HTERT RPE-1 (cell line): ENCODE measurements around the gene SPATA13.
"Not testable (repeated sequence)": the region's sequence is repeated elsewhere in the genome, so short reads cannot be mapped to it uniquely, and the experiment has no call there.

Source experiments
- in situ Hi-C: fragments of 300-500 bp; cut with MboI; formaldehyde crosslinking; loops from 4 replicates; pipeline ENCODE4 v1.14.3; 2020; ENCODE audit warnings: low sequenced_read_pairs

SPATA13 gene

DNA sequence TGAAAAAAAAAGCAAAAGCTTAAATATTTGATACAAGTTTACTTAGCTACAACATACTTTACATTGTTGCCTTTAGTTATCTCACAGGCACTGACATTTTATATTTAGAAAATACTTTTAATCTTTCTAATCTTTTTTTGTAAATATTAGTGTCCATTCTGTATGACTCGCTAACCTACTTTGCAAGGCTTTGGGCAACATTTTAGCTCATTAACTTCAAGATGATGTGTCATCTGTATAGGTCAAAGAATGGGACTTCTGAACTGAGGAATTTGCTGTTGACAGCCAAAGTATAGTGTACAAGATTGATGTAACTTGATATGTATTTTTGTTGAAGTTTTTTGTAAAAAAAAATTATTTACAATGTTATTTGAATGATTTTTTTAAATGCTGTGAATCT is 146.1 kb downstream of the SPATA13 start:
- in situ Hi-C loops = no loop called here

DNA sequence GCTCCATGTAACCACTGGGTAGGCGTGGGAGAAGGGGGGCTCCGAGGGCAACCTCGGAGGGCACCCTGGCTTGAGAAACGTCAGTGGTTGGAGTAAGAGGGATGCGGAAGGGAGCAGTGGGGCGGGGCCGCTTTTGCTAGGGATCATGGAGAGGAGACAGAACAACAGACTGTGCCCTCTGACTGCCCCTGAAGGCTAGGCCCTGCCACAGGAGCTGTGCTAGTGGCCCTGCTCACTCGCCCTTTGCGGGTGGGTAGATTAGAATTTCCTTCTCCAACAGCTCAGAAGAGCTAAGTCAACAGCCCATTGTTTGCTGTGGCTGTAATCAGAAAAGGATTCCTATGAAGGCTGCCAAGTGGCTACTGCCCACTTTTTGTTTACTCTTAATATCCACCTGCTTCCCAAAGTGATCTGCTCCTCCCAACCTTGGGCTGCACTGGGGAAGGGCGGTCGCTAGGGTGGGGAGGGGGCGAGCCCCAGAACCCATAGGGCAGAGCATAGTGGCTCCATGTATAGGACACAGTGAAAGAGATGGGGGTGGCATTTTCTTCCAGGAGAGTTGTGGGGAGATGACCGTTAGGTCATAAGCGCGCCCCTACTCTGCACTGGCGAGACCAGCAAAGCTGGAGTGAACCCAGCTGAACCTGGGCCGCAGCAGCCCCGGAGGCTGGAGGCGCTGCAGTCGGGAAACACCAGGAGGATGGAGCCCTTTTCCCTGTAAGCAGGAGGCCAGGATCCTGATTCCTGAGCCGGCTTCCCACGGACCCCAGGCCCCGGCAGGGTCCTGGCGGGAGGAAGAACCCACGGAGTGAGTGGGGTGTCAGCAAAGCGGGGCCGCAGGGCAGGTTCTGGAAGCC is 146.9 kb downstream of the SPATA13 start:
- in situ Hi-C loops = no loop called here

DNA sequence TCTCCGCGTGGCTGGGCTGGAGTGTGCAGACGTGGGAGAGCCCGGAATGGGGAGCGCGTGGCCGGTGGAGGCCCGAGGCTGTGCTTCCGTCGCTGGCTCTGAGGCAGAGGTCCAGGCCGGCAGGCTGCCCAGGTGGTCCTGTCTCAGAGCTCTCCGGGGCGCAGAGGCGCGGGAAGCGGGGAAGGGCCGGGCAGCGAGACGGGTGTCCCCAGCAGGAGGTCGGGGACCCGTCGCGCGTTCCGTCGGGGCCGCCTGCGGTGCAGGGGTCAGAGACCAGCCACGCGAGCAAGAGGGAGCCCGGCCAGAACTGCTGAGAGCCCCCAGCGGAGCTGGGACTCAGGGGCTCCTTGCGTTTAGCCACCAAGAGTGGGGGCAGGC is 147.5 kb downstream of the SPATA13 start:
- in situ Hi-C loops = no loop called here

DNA sequence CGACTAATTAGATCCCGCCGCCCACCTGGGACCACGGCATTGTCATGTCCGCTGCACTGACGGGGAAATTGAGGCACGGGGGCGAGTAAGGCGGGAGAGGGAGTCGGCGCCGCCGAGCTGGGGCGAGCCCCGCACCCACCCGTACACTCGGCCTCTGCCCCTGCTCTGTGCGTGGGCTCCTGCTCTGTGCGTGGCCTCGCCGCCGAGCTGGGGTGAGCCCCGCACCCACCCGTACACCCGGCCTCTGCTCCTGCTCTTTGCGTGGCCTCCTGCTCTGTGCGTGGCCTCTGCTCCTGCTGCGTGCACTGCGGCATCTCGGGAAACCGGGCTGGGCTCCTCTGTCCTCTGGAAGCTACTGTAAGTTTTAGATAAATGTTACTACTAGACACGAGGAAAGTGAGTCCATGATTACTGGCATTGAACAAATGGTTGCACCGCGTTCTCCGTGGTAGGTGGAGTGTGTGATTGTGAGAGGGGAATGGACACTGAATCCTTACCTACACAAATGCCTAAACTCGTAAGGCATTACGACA is 148.0 kb downstream of the SPATA13 start:
- in situ Hi-C loops = no loop called here

DNA sequence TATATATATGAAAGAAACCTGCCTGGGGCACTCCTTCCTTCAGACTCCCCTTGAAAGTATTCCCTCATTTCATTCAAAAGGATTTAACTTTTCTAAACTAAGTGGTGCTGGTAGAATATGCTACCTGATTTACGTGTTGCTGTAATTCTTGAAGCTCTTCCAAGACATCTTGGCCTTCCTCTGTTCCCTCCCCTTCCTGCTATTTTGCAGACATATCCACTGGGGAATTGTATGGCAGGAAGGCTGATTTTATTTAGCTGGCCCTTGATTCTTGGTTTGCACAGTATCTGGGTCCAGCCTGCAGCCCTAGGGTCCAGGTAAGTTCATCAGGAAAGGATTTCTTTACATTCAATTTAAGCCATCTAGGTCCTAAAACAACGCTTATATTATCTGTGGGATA is 148.8 kb downstream of the SPATA13 start, which contains the start of gene C1QTNF9:
TSS of gene C1QTNF9 (plus strand) at position 281 of the 400 bp plus-strand sequence. CDS start 6,424 bp downstream, outside the sequence.
- in situ Hi-C loops = not testable (repeated sequence)

DNA sequence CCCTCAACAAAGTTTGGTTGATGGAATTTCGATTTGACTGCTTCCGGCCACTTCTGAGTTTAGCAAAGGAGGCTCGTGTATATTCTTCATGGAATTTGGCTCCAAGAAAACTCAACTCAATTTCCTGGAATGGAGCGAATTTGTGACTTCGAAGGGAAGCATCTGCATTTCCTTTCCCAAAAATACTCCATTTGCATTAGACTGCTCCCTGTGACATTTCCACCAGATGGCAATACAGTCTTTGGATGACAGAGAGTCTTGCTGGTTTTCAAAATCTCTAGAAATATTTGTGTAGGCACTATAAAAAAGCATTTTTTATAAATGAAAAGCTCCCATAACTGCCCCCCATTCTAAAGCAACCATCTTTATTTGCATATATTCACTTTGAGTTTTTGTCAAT is 152.9 kb downstream of the SPATA13 start:
- in situ Hi-C loops = no loop called here

DNA sequence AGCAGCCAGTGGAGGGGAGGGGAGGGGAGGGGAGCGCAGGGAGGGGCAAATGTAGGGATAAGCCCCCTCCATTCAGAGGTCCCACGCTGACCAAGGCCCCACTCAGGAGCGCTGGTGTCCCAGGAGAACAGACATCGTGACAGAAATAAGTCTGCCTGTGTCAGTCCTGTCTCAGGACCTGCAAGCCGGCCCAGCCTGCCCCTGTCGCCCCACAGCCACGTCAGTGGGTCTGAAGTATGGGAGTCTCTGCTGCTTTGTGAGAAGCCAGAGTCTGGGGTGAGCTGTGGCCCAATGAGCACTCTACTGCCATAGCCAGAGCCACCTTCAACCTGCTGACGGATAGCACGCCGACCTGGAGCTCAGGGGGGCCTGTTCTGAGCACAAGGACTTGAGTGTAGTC is 157.3 kb downstream of the SPATA13 start:
- in situ Hi-C loops = not testable (repeated sequence)

DNA sequence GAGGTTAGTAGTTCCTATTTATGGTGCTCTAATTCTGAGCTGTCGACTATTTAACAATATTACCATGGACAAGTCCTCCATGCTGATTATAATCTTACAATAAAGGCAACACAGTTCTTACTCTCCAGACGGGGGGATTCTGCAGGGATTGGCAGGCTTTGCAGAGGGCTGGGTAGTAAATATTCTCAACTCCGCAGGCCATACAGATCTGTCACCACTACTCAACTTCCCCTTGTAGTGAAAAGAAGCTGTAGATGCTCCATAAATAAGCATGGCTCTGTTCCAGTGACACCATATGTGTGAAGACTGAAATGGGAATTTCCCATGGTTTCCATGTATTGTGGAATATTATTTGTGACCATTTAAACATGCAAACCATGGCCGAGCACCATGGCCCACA is 158.4 kb downstream of the SPATA13 start:
- in situ Hi-C loops = not testable (repeated sequence)

DNA sequence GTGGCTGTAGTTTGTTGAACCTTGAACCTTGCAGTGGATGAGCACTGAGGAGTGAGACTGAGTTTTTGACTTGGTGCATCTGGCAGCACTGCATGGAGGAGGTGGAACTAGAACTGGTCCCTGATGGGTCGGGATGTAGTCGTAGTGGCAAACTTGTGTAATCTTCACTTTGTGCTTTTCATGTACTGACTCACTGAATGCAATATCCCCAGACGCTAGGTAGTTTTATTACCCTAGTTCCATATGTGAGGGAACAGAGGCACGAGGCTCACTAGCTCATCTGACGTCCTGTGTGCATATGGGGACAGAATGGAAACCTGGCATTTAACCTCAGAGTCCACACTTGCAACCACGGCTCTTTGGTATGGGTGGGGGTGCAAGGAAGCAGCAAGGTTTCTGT is 159.1 kb downstream of the SPATA13 start:
- in situ Hi-C loops = not testable (repeated sequence)

DNA sequence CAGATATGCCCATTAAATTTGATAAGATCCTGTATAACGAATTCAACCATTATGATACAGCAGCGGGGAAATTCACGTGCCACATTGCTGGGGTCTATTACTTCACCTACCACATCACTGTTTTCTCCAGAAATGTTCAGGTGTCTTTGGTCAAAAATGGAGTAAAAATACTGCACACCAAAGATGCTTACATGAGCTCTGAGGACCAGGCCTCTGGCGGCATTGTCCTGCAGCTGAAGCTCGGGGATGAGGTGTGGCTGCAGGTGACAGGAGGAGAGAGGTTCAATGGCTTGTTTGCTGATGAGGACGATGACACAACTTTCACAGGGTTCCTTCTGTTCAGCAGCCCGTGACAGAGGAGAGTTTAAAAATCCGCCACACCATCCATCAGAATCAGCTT is 160.9 kb downstream of the SPATA13 start:
- in situ Hi-C loops = not testable (repeated sequence)

DNA sequence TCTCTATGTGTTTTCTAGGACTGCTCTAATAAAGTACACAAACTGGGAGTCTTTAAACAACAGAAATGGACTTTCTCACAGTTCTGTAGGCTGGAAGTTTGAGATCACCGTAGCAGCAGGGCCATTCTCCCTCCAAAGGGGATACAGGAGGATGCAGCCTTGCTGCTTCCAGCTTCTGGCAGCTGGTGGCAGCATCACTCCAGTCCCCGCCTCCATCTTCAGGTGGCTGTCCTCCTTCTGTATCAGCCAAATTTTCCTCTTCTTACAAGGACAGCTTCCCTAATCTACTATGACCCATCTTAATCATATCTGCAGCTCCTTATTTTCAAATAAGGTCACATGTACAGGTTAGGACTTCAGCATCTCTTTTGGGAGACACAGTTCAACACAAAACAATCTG is 161.9 kb downstream of the SPATA13 start:
- in situ Hi-C loops = not testable (repeated sequence)

DNA sequence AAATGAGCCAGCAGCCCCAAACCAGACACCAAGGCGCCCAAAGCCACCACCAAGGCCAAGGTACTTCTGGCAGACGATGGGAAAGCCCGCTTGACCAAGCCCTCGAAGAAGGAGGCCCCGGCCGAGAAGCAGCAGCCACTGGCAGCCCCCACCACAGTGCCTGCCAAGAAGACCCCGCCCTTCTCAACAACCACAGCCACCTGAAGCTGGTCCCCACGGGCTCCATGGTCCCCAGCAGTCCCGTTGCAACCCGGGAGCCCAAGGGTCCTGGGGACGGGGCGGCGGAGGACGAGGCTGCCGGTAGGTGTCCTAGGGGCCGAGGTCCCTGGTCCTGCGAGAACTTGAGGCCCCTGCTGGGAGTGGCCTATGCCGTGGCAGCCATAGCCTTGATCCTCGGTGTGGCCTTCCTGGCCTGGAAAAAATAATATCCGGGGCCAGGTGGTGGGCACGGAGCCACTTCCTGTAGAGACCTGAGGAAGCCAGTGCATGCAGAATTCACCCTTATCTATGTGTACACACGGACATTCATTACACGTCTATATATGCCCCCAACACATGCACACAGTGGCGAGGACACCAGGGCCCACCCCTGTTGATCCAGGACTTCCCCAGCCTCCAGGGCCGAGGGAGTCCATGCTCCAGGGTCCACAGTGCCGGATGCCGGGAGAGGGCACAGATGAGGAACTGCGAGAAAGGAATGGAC is 162.7 kb downstream of the SPATA13 start:
- in situ Hi-C loops = no loop called here

DNA sequence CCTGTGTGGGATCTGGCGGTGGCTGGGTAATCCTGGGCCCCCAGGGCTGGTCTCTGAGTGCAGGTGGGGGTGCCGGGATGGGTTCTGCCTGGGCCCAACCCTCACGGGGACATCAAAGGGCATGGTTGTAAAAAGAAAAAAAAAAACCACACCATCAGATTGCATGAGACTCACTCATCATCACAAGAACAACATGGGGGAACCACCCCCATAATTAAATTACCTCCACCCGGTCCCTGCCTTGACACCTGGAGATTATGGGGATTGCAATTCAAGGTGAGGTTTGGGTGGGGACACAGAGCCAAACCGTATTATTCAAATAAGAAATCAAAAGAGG is 163.2 kb downstream of the SPATA13 start:
- in situ Hi-C loops = no loop called here

DNA sequence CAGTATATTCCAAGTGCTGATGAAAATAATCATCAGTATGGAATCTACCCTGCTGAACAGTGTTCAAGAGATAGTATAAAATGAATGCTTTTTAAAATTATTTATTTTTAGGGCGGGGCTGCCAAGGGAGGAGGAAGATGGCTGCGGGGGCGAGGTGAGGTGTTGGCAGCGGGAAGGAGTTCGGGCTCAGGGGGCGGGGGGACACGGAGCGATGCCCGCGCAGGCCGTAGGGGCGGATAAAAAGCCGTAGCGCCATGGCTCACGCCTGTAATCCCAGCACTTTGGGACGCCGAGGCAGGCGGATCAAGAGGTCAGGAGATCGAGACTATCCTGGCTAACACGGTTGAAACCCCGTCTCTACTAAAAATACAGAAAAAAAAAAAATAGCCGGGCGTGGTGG is 167.1 kb downstream of the SPATA13 start:
- in situ Hi-C loops = not testable (repeated sequence)

DNA sequence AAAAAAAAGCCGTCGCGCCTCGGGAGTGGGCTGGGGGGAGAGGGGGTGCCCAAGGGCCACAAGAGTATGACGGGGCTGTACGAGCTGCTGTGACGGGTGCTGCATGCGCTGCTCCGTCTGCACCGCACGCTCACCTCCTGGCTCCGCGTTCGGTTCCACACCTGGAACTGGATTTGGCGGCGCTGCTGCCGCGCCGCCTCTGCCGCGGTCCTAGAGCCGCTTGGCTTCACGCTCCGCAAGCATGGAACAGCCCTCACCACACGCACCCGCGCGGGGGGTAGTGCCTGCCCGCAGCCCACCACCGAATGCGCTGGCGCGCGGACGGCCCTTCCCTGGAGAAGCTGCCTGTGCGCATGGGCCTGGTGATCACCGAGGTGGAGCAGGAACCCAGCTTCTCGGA is 167.6 kb downstream of the SPATA13 start:
- in situ Hi-C loops = no loop called here

DNA sequence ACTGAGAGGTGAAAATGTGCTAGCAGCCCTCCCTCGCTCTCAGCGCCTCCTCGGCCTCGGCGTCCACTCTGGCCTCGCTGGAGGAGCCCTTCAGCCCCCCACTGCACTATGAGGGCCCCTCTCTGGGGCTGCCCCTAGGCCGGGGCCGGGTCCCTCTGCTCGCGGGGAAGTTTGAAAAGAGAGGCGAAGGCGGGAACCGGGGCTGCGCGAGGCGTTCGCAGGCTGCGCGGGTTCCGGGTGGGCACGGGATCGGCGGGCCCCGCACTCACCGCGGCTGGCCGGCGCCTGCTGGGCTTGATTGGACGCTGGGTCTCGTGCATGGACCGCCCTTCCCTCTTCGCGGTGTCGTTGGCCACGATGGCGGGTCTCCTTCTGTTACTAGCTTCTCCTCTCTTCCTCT is 178.2 kb downstream of the SPATA13 start:
- in situ Hi-C loops = no loop called here

DNA sequence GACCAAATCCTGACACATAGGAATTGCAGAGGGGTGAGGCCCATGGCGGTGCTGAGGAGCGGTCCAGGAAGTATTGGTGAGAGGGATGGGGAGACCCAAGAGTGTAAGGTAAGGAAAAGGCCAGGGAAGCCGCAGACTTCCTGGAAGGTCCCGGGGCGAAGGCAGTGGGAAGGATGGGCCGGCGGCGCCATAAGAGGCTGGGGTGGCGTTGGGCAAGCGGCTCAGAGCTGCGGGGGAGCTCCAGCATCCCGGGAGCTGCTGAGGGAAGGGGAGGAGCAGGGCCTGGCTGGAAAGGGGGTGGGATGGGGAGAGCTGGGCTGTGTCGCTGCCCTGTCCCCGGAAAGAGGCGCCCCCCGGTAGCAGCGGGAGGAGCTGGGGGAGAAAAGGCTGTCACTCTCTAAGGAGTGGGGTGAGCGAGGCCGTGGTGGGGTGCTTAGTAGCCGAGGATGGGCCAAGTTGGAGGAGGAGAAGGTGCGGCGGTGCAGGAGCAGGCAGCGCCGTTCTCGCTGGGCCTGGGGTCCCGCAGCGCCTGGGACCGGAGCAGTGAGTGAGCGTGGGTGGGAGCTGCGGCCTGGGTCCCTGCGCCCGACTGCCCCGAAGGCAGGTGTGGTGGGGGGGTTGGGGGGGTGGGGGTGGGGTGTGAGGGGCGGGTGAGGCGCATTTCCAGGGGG is 179.6 kb downstream of the SPATA13 start:
- in situ Hi-C loops = no loop called here

DNA sequence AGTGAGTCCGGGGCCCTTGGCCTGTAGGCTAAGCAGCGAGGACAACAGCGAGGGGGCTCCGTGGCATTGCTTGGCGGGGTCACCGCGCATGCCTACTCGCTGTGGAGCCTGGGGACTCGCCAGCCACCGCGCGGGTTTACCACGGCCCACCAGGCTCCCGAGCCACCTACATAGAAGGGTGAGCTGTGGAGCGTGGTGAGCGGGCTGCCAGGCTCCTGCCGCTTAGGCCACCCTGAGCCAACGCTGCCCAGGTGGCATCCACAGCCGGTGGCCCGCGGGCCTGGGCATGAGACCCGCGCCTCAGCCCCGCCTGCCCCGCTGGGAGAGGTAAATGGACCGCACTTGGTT is 180.1 kb downstream of the SPATA13 start:
- in situ Hi-C loops = no loop called here

DNA sequence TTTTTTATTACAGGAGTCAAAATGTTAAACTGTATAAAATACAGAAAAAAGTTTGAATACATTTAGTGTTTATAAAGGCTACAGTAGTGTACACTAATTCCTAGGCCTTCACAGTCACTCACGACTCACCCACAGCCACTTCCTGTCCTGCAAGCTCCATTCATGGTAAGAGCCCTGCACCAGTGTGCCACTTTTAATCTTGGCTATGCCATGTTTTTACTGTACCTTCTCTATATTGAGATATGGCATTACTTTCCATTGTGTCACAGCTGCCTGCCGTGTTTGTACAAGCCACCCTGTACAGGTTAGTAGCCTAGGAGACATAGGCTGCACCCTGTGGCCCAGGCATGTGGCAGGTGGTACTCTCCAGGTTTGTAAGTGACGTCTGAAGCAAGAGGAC is 180.9 kb downstream of the SPATA13 start:
- in situ Hi-C loops = no loop called here

DNA sequence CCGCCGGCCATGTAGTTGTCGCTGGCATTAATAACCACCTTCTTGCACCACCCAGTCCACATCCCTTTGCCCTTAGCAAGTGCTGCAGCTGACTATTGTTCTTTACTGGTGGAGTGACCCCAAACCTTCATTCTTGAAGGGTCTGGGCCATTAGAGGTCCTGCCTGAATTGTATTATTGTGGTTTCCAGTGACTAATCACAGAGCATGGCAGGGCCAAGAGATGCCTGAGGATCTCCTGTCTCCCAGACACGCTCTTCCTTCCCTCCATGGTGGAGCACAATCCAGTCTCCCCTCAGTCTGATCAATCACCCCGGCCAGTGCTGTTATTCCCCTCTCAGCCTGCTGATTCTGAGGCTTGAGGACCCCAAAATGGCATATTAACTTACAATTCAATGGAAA is 187.9 kb downstream of the SPATA13 start:
- in situ Hi-C loops = no loop called here

DNA sequence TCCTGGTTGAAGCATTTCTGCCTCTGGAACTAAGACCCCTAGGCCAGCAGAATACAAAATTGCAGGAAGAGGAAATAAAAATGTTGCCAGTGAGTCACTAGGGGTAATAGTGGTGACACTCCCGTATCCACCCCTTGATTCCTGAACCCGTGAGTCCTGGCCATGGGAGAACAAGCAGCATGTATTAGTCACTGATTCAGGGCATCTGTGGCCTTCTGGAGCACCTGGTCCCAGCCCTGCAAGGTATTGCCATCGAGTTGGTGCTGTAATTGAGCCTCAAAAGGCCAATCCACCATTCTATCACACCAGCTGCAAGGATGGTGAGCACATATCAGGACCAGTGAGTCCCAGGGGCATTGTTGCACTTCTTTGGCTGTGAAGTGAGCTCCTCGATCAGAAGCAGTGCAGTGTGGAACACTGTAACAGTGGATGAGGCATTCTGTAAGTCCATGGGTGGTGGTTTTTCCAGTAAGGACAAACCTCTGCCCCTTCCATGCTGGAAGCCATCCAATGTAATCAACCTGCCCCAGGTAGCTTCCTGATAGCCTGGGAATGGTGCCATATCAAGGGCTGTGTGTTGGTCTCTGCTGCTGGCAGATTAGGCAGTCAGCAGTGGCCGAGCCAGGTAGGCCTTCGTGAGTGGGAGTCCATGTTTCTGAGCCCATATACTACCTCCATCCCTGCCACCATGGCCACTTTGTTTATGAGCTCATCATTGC is 188.4 kb downstream of the SPATA13 start:
- in situ Hi-C loops = no loop called here
